HG03469 (cell line): ENCODE results near the gene MARCHF10.

Experiments
- ATAC-seq: cut with Tn5 transposase; IDR thresholded peaks from one replicate; pipeline ENCODE4 v1.9.1; 2021; ENCODE audit warnings: mild to moderate bottlenecking, moderate library complexity, moderate number of reproducible peaks; ENCODE audit not compliant: unreplicated experiment

The MARCHF10 gene

GRCh38 chr17:62664336-62665120 is 143.6 kb downstream of the MARCHF10 start:
- ATAC-seq = no peak

- no peak for ATAC-seq
These were observed 144.8 kb downstream of the MARCHF10 start for GRCh38 chr17:62663304-62663703.

GRCh38 chr17:62662855-62663254 is 145.3 kb downstream of the MARCHF10 start:
- ATAC-seq = no peak

DNA sequence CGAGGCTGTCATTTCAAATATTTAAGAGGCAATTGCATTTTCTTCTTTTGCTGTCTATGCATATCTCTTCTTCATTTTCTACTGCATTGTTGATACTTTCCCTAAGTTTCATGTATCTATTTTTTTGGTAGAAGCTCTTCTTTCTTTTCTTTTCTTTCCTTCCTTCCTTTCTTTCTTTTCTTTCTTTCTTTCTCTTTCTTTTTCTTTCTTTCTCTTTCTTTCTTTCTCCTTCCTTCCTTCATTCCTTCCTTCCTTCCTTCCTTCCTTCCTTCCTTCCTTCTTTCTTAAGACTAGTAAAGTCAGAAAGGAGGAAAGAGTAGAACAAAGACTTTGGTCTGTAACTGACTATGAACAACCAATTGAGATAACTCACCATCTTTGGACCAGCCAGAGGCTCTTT is 146.8 kb downstream of the MARCHF10 start:
- no peak for ATAC-seq

- no peak for ATAC-seq
These were observed 147.4 kb downstream of the MARCHF10 start for GRCh38 chr17:62660629-62661118.

- ATAC-seq = no peak
These were observed 149.8 kb downstream of the MARCHF10 start for GRCh38 chr17:62658136-62658920.

DNA sequence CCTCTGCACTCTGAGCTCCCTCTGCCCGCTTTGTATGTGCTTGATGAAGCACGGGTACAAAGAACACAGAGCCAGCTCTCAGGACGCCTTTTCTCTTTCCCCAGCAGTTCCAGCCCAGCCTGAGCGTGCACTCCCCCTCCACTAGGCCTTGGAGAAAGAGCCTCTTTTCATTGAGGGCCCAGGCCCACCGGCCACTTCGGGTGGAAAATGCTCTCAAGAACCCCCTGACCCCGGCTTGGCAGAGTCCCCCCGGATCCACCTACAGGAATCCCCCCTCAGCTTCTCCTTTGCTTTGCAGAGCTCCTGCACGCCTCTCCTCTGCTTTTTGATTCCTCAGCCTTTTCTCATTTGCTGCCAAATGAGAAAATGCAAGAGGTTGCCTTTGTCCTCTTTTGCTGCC is 150.4 kb downstream of the MARCHF10 start:
- ATAC-seq = no peak

DNA sequence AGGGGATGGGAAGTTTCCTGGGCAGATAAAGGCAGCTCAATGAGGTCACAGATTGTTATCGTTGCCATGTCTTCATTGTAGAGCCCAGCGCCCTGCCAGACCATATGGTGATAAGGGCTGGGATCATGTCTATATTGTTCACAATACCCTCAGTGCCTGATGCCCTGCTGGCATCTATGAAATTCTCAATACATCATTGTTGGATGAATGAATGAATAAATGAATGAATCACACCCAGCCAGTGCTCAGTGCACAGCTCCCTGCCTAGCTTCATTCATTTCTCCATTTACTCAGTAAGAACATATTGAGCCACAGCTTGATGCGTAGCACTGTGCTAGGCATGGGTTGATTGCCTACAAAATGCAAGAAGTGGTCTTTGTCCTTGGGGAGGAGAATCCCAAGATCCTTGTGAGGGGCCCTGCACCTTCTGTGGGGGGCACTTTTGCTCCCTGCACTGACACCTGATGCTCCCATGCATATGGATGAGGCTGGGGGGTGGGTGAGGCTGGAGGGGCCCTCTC is 150.9 kb downstream of the MARCHF10 start:
- no peak for ATAC-seq

GRCh38 chr17:62656446-62656845 is 151.7 kb downstream of the MARCHF10 start:
- ATAC-seq = no peak

DNA sequence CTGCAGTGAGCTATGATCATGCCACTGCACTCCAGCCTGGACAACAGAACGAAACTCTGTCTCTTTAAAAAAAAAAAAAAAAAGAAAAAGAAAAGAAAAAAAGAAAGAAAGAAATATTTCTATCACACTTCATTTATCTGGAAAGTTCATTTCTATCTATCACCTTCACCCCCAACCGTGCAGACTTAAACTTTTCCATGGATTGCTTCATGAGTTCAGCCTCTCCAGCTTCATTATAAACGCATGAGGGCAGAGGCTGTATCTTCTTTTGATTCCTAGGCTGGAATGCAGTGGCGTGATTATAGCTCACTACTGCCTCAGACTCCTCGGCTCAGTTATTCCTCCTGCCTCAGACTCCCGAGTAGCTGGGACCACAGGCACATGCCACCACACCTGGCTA is 152.5 kb downstream of the MARCHF10 start:
- ATAC-seq = no peak

DNA sequence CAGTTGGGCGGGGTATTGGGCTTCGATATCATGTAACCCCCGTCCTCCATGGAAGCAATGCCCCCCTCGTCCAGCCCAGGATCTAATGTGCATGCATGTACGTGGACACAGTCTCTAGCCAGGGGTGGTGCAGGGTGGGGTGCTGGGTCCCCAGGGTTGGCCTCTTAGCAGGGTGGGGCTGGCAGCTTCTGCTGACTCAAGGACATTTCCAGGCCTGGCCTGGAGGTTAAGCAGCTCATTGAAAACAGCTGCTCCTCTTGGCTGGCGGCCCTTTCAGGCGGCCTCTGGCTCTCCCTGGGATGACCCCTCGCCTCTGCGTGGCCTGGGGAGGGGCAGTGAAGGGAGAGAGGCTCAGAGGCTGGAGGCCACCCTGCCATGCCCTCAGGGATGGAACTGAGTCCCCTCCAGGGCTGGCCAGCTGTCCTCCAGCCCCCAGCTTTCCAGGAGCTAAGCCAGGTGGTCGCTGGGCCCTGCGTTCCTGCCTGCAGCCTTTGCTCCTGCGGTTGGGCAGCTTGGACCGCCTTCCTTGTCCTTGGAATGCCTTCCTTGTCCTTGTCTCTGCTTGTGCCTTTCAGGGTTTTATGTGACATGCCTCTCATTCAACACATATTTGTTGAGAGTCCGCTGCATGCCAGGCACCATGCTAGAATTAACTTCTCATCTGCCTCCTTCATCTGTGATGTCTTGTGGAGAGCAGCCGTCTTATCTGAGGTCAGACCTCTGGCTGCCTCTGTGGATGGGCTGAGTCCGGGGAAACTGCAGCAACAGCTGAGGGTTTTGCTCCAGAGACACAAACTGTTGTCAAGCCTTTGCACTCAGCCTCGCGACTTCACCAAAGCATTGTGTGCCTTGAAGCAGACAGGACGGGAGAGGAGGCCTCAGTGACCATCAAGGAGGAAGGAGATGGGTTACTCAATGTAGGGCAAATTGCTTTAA is 154.0 kb downstream of the MARCHF10 start:
- no peak for ATAC-seq

DNA sequence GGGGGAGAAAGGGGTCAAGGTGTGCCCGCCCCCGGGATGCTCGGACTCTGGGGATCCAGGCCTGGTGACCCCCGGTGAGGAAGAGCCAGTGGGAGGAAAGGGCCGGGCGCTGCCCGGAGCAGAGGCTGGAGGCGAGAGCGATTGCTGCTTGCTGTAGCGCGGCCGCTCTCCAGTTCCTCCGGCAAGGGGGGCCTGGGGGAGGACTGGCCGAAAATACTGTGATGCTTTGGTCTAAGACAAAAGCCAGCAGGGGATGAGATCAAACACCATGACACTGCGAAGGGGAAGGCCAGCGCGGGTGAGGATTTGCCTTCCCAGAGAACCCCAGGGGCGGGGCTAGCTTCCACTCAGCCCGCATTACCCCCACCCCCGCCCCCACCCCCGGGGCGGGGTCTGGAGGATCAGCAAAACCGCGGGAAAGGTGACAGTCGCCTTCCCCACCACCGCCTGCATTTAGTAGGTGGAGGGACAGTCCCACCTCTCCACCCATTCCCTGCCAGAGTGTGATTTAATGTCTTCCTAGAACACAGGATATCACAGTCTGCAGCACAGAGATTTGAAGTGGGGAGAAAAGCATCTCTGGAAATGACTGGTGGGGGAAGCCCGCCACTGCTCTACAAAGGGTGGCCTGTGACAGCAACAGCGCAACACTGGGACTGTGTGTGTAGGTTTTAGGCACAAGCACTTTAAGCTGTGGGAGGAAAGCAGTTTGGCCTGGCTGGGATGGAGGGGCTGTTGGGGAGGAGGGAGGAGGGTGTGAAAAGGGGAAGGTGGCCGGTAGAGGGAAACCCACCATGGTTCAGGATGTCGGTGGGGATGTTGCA is 154.9 kb downstream of the MARCHF10 start:
- ATAC-seq = peak; percentile 68

- ATAC-seq = no peak
These were observed 155.7 kb downstream of the MARCHF10 start for GRCh38 chr17:62652251-62653001.
